Activated CD8-positive, alpha-beta T cell treated with anti-CD3 and anti-CD28 coated beads for 36 hours (primary cell): Measurements from ENCODE around the gene LANCL2. TPM values are rescaled to one million over a fixed set of nuclear protein-coding genes. Genes with fewer than 3 reads are reported as not detected.

ENCODE experiments used
- ATAC-seq: fragments of 200-7000 bp; cut with Tn5 transposase; one replicate; pipeline ENCODE4 v1.10.0; 2021; ENCODE audit warnings: mild to moderate bottlenecking, moderate library complexity
- CTCF ChIA-PET: fragments of 350-600 bp; sonication (Branson Sonifier 250); formaldehyde crosslinking; loops from one replicate; lab custom pipeline; 2021; ENCODE audit warnings: antibody characterized with exemption; lab: Charles Lee
- POLR2A ChIA-PET: fragments of 350-600 bp; sonication (Branson Sonifier 250); formaldehyde crosslinking; loops from one replicate; lab custom pipeline; 2021; ENCODE audit warnings: antibody characterized with exemption; lab: Charles Lee
- DNase-seq: peaks from one replicate; pipeline ENCODE4 v3.0.0-alpha.2; 2020
- H3K27ac Mint-ChIP-seq: one replicate; pipeline ENCODE4 v1.8.0; 2021; ENCODE audit warnings: mild to moderate bottlenecking, mixed read lengths
- H3K27me3 Mint-ChIP-seq: one replicate; pipeline ENCODE4 v1.8.0; 2021; ENCODE audit warnings: mixed read lengths
- H3K36me3 Mint-ChIP-seq: one replicate; pipeline ENCODE4 v1.8.0; 2021; ENCODE audit warnings: low read depth, mixed read lengths
- H3K4me1 Mint-ChIP-seq: one replicate; pipeline ENCODE4 v1.8.0; 2021; ENCODE audit warnings: low read depth, mixed read lengths
- H3K4me3 Mint-ChIP-seq: one replicate; pipeline ENCODE4 v1.8.0; 2021; ENCODE audit warnings: mild to moderate bottlenecking, moderate library complexity, mixed read lengths
- H3K9me3 Mint-ChIP-seq: one replicate; pipeline ENCODE4 v1.8.0; 2021; ENCODE audit warnings: mixed read lengths
- CTCF ChIP-seq: fragments of 200-600 bp; IDR thresholded peaks from one replicate; pipeline ENCODE4 v1.8.0; 2022; ENCODE audit warnings: antibody characterized with exemption, mild to moderate bottlenecking
- intact Hi-C: fragments of 100-400 bp; cut with micrococcal nuclease; formaldehyde crosslinking; loops from one replicate; pipeline ENCODE4 v1.10.0; 2022
- total RNA-seq, 2 experiments: library from RNA; stranded (reverse); gene quantifications; one replicate each; pipeline ENCODE4 v1.2.3, GENCODE V29; 2021

The LANCL2 gene
- total RNA-seq, 2 experiments from 2014 or later: 10.7 to 10.8 TPM

GRCh38 chr7:55463686-55464262 lies 98.6 kb downstream of the LANCL2 start:
- ATAC-seq: no peak
- peaks cover 31% of the 10 kb centered on the region for H3K4me1 Mint-ChIP-seq
- intact Hi-C loops: no loop called here
- no peak overlapping the region for H3K27ac Mint-ChIP-seq
- POLR2A ChIA-PET: no interaction called here
- no peak overlapping the region for H3K4me3 Mint-ChIP-seq
- peaks cover 51% of the 10 kb centered on the region for H3K36me3 Mint-ChIP-seq
- TF ChIP-seq CTCF: no peak
- no peaks in the 10 kb centered on the region for H3K27me3 Mint-ChIP-seq
- no peak for DNase-seq
- peaks cover 24% of the 10 kb centered on the region for H3K9me3 Mint-ChIP-seq
- CTCF ChIA-PET: no interaction called here

GRCh38 chr7:55464422-55464821 lies 99.3 kb downstream of the LANCL2 start:
- CTCF ChIA-PET: no interaction called here
- H3K4me3 Mint-ChIP-seq: no peak overlapping the region
- ATAC-seq (no peak), DNase-seq (no peak)
- no peak overlapping the region for H3K27ac Mint-ChIP-seq
- H3K9me3 Mint-ChIP-seq: peaks cover 17% of the 10 kb centered on the region
- no peak for TF ChIP-seq CTCF
- peaks cover 37% of the 10 kb centered on the region for H3K4me1 Mint-ChIP-seq
- intact Hi-C loops: no loop called here
- no peaks in the 10 kb centered on the region for H3K27me3 Mint-ChIP-seq
- peaks cover 44% of the 10 kb centered on the region for H3K36me3 Mint-ChIP-seq
- POLR2A ChIA-PET: no interaction called here

- H3K27ac Mint-ChIP-seq: no peak overlapping the region
Measured at GRCh38 chr7:55465691-55466090, 100.6 kb downstream of the LANCL2 start.

GRCh38 chr7:55467047-55467593 lies 102.0 kb downstream of the LANCL2 start:
- ATAC-seq (no peak), DNase-seq (no peak)
- no peaks in the 10 kb centered on the region for H3K27me3 Mint-ChIP-seq
- ChIA-PET POLR2A (no interaction called here), CTCF (no interaction called here)
- intact Hi-C loops: no loop called here
- H3K36me3 Mint-ChIP-seq: peaks cover 38% of the 10 kb centered on the region
- peaks cover 5% of the 10 kb centered on the region for H3K9me3 Mint-ChIP-seq
- peaks cover 45% of the 10 kb centered on the region for H3K4me1 Mint-ChIP-seq
- peak overlapping the region; percentile 4 for H3K27ac Mint-ChIP-seq
- TF ChIP-seq CTCF: no peak
- H3K4me3 Mint-ChIP-seq: no peak overlapping the region

More at GRCh38 chr7:55465691-55466090, 100.6 kb downstream of the LANCL2 start:
- H3K4me1 Mint-ChIP-seq: peaks cover 48% of the 10 kb centered on the region
- no peak overlapping the region for H3K4me3 Mint-ChIP-seq
- peaks cover 11% of the 10 kb centered on the region for H3K9me3 Mint-ChIP-seq
- peaks cover 41% of the 10 kb centered on the region for H3K36me3 Mint-ChIP-seq
- no peak for TF ChIP-seq CTCF
- ChIA-PET POLR2A (interaction anchor here (0.6 kb wide), 1 partner anchor 24 kb away, joined by 3 read pairs; no protein-coding TSS in a partner anchor), CTCF (no interaction called here)
- no peaks in the 10 kb centered on the region for H3K27me3 Mint-ChIP-seq
- DNase-seq (no peak), ATAC-seq (no peak)
- intact Hi-C loops: no loop called here

GRCh38 chr7:55468495-55468894 lies 103.4 kb downstream of the LANCL2 start:
- no peaks in the 10 kb centered on the region for H3K9me3 Mint-ChIP-seq
- no peak overlapping the region for H3K4me3 Mint-ChIP-seq
- peaks cover 31% of the 10 kb centered on the region for H3K36me3 Mint-ChIP-seq
- CTCF ChIA-PET: interaction anchor here (1.4 to 2.5 kb wide), 2 partner anchors 126 to 171 kb away, joined by 3 to 11 read pairs; no protein-coding TSS in a partner anchor
- POLR2A ChIA-PET: no interaction called here
- no peak for TF ChIP-seq CTCF
- intact Hi-C loops: no loop called here
- ATAC-seq: no peak
- H3K27ac Mint-ChIP-seq: peak overlapping the region; percentile 65
- DNase-seq: no peak
- H3K4me1 Mint-ChIP-seq: peaks cover 38% of the 10 kb centered on the region
- H3K27me3 Mint-ChIP-seq: no peaks in the 10 kb centered on the region
